AG09319 (cell line): ENCODE results near the gene FIBP.
A peak's percentile ranks its signal among the peaks of the same experiment; 100 is the strongest.

Source experiments
- DNase-seq: peaks from one replicate; pipeline ENCODE4 v3.0.0-alpha.2; 2010; ENCODE audit warnings: low read depth; ENCODE audit errors: extremely low read depth
- CTCF ChIP-seq: IDR thresholded peaks from 2 replicates; pipeline ENCODE4 v1.5.1; 2011; ENCODE audit warnings: low read depth, mild to moderate bottlenecking, inconsistent platforms, low read length, moderate library complexity

Gene FIBP

GRCh38 chr11:65912845-65913244, 24.6 kb upstream of the FIBP start:
- no peak for TF ChIP-seq CTCF
- peak; percentile 56 for DNase-seq

GRCh38 chr11:65911682-65912568, 23.7 kb upstream of the FIBP start:
- peak; percentile 50 for TF ChIP-seq CTCF
- DNase-seq, result peak; percentile 75

- TF ChIP-seq CTCF, result no peak
- DNase-seq, result no peak
These were observed 19.6 kb upstream of the FIBP start for GRCh38 chr11:65907878-65908277.

DNA sequence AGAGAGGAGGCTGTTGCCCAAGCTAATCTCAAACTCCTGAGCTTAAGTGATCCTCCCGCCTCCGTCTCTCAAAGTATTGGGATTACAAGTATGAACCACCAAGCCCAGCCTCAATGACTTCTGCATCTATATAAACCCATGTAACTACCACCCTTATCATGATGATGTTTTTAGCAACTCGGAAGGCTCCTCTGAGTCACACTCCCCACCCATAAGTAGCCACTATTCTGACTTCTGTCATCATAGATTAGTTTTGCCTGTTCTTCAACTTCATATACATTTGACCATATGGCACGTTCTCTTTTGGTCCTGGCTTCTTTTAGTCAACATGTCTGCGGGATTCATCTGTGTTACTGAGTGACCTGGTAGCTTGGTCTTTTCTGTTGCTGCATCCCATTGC, 18.3 kb upstream of the FIBP start:
- no peak for DNase-seq
- TF ChIP-seq CTCF, result no peak

GRCh38 chr11:65903715-65904114, 15.4 kb upstream of the FIBP start:
- no peak for TF ChIP-seq CTCF
- DNase-seq, result no peak

DNA sequence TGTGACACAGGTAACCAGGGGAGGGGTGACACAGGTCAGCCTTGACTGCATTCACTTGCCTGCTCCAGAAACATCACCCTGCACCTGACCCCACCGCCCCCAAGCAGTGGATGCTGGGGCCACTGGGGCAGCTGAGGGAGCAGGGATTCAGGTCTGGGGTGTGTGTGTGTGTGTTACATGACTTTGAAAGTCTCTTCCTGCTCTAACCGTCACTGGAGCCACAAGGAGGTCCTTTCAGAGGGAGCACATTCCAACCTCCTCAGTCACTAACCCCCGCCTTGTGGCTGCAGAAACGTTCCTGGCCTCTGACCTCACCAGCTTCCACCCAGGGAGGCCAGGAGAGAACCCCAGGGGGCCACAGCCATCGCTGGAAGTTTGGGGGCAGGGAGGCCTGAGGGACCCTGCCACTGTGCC, 14.8 kb upstream of the FIBP start:
- DNase-seq, result peak; percentile 60
- TF ChIP-seq CTCF, result no peak

DNA sequence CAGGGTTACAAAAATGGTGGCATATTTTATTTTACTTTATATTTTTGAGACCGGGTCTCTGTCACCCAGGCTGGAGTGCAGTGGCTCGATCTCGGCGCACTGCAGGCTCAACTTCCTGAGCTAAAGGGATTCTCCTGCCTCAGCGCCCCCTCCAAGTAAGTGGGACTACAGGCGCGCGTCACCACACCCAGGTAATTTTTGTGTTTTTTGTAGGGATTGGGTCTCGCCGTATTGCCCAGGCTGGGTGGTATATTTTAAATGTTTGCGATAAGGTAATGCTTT, 12.6 kb upstream of the FIBP start:
- DNase-seq, result no peak
- TF ChIP-seq CTCF, result no peak
